ENCODE measurements around the gene NID1. TPM values are rescaled to one million over a fixed set of nuclear protein-coding genes. Genes with fewer than 3 reads are reported as not detected.

NID1 gene
- total RNA-seq, 1 experiment from 2014 or later, result 0.32 TPM

DNA sequence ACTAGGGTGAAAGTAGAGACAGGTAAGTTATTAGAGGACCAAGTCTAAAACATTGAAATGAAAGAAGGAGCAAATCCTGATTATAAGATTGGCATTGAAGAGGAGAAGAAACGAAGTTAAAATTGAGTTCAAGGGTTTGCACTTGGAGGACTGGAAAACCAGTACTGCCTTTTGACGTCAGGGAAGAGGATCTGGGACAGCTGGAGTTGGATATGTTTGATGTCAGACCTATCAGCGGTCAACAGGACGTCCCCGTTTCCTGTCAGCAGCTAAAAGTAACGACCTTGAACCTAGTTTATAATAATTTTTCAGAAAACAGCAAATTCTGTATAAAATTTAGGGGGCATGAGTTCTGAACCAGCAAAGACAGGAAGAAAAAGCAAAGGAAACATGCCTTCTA lies 1.2 kb upstream of the NID1 start:
- no peaks in the 10 kb centered on the region for H3K79me2 ChIP-seq (ENCODE audit: insufficient read depth, low read length)
- H3K9me2 ChIP-seq (ENCODE audit: insufficient read depth), result no peaks in the 10 kb centered on the region
- no peak overlapping the region for H3K4me2 ChIP-seq (ENCODE audit: low read length)
- no peaks in the 10 kb centered on the region for H3K4me1 ChIP-seq (ENCODE audit: control insufficient read depth in 1 of 2, insufficient read depth in 2 of 2, low read length in 2 of 2)
- ATAC-seq (no peak), DNase-seq (ENCODE audit: low read depth, low spot score) (no peak)
- POLR2A ChIA-PET, result no interaction called here
- no peak overlapping the region for H3K9ac ChIP-seq (ENCODE audit: low read length)
- intact Hi-C loops (cut with micrococcal nuclease), result no loop called here
- BruUV-seq (replicated peaks), result no TSS peak
- H3K36me3 ChIP-seq (ENCODE audit: control insufficient read depth in 1 of 2, insufficient read depth in 2 of 2, low read length in 2 of 2), result no peaks in the 10 kb centered on the region
- H3K27me3 ChIP-seq (ENCODE audit: insufficient read depth, low read length), result no peaks in the 10 kb centered on the region
- H3K27ac ChIP-seq (ENCODE audit: low read depth, low read length), result no peak overlapping the region
- H2AFZ ChIP-seq (ENCODE audit: low read depth, low read length, poor library complexity, severe bottlenecking), result no peak overlapping the region
- CTCF ChIA-PET, result no interaction called here
- no peak for TF ChIP-seq ZNF274 (IDR thresholded peaks at IDR 0.05; ENCODE audit: low read depth, low read length)
- TF ChIP-seq, protein P1, sequence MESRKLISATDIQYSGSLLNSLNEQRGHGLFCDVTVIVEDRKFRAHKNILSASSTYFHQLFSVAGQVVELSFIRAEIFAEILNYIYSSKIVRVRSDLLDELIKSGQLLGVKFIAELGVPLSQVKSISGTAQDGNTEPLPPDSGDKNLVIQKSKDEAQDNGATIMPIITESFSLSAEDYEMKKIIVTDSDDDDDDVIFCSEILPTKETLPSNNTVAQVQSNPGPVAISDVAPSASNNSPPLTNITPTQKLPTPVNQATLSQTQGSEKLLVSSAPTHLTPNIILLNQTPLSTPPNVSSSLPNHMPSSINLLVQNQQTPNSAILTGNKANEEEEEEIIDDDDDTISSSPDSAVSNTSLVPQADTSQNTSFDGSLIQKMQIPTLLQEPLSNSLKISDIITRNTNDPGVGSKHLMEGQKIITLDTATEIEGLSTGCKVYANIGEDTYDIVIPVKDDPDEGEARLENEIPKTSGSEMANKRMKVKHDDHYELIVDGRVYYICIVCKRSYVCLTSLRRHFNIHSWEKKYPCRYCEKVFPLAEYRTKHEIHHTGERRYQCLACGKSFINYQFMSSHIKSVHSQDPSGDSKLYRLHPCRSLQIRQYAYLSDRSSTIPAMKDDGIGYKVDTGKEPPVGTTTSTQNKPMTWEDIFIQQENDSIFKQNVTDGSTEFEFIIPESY (IDR thresholded peaks at IDR 0.05; ENCODE audit: extremely low read depth, insufficient replicate concordance, low read length), result no peak
- no peaks in the 10 kb centered on the region for H4K20me1 ChIP-seq (ENCODE audit: insufficient read depth)
- RAD21 ChIA-PET (ENCODE audit: low non-redundant PET in 1 of 2, low total read pairs in 2 of 2, uncharacterized antibody in 2 of 2, unreplicated experiment in 2 of 2), result no interaction called here
- no peaks in the 10 kb centered on the region; a peak in 1 of 4 replicates for H3K9me3 ChIP-seq (ENCODE audit: control insufficient read depth in 1 of 2, insufficient read depth in 1 of 2, low read depth in 1 of 2, low read length in 2 of 2)
- no peak overlapping the region for H3K4me3 ChIP-seq (replicated peaks in 1 of 2; ENCODE audit: low read depth in 1 of 2, low read length in 2 of 2)

DNA sequence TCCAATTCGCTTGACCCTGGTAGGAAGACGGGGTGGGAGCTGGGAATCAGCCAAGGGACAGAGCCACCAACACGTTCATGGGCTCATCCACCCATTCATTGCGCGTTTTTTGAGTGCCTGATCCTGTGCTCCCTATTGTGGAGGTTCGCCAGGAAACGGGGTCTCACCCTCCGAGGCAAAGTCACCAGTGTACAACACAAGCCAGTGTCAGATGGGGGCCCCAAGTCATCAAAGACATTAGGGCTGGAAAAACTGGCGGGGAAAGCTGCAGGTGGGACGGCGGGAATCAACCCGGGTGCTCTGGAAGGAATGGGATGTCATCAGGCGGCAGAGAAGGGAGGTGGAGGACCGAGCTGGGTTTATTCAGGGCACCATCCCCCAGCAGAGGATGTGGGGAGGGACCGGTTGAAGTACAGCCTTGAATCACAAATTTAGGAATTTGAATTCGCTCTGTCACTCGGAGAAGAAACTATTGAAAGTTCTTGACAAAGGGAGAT lies 667 bp upstream of the NID1 start:
- no peaks in the 10 kb centered on the region for H3K4me1 ChIP-seq (ENCODE audit: control insufficient read depth in 1 of 2, insufficient read depth in 2 of 2, low read length in 2 of 2)
- intact Hi-C loops (cut with micrococcal nuclease), result no loop called here
- RAD21 ChIA-PET (ENCODE audit: low non-redundant PET in 1 of 2, low total read pairs in 2 of 2, uncharacterized antibody in 2 of 2, unreplicated experiment in 2 of 2), result no interaction called here
- H3K27ac ChIP-seq (ENCODE audit: low read depth, low read length), result no peak overlapping the region
- H3K4me2 ChIP-seq (ENCODE audit: low read length), result no peak overlapping the region
- CTCF ChIA-PET, result no interaction called here
- ATAC-seq (no peak), DNase-seq (ENCODE audit: low read depth, low spot score) (no peak)
- BruUV-seq (replicated peaks), result no TSS peak
- POLR2A ChIA-PET, result no interaction called here
- H3K4me3 ChIP-seq (replicated peaks in 1 of 2; ENCODE audit: low read depth in 1 of 2, low read length in 2 of 2), result no peak overlapping the region
- H2AFZ ChIP-seq (ENCODE audit: low read depth, low read length, poor library complexity, severe bottlenecking), result no peak overlapping the region
- no peaks in the 10 kb centered on the region for H3K27me3 ChIP-seq (ENCODE audit: insufficient read depth, low read length)
- no peaks in the 10 kb centered on the region for H3K36me3 ChIP-seq (ENCODE audit: control insufficient read depth in 1 of 2, insufficient read depth in 2 of 2, low read length in 2 of 2)
- H3K9ac ChIP-seq (ENCODE audit: low read length), result no peak overlapping the region
- H4K20me1 ChIP-seq (ENCODE audit: insufficient read depth), result no peaks in the 10 kb centered on the region
- no peaks in the 10 kb centered on the region for H3K9me2 ChIP-seq (ENCODE audit: insufficient read depth)
- no peak for TF ChIP-seq EGR1 (IDR thresholded peaks at IDR 0.05; ENCODE audit: low read depth)
- H3K9me3 ChIP-seq (ENCODE audit: control insufficient read depth in 1 of 2, insufficient read depth in 1 of 2, low read depth in 1 of 2, low read length in 2 of 2), result no peaks in the 10 kb centered on the region; a peak in 1 of 4 replicates
- no peaks in the 10 kb centered on the region for H3K79me2 ChIP-seq (ENCODE audit: insufficient read depth, low read length)

Measured in HCT116 (cell line).